Suprapubic skin (tissue), 4 donors: ENCODE measurements around the gene UGT1A7.

ENCODE experiments used
- CTCF ChIP-seq, 2 donors: fragments of 200-600 bp in 1 of 2; fragments of 450-650 bp in 1 of 2; sonication (generic) in 1 of 2; IDR thresholded peaks; one replicate each; pipeline ENCODE4 v1.5.1; 2016 to 2019; ENCODE audit warnings: antibody characterized with exemption in 2 of 2, mild to moderate bottlenecking in 1 of 2, moderate library complexity in 1 of 2
- POLR2A ChIP-seq, 2 donors: fragments of 450-650 bp; IDR thresholded peaks; one replicate each; pipeline ENCODE4 v1.6.1; 2017; ENCODE audit warnings: antibody characterized with exemption in 2 of 2, mild to moderate bottlenecking in 2 of 2, moderate library complexity in 2 of 2
- POLR2AphosphoS5 ChIP-seq, 3 donors: sonication (generic); formaldehyde crosslinking; IDR thresholded peaks; one replicate each; pipeline ENCODE4 v1.6.1; 2017; ENCODE audit warnings: antibody characterized with exemption in 3 of 3

- TF ChIP-seq POLR2A (IDR thresholded peaks at IDR 0.05), result no peak
- no peak for TF ChIP-seq CTCF (IDR thresholded peaks at IDR 0.05)
- no peak for TF ChIP-seq POLR2AphosphoS5 (IDR thresholded peaks at IDR 0.05)
Observed at GRCh38 chr2:233658610-233659009, 23.1 kb upstream of the UGT1A7 start.
